Measurements from ENCODE around the gene ETV5. TPM values are rescaled to one million over a fixed set of nuclear protein-coding genes. Genes with fewer than 3 reads are reported as not detected.

Gene ETV5
- polyA plus RNA-seq, 2 of the 4 experiments (the other 2 are of a cell fraction) = 20.5 to 54.7 TPM

DNA sequence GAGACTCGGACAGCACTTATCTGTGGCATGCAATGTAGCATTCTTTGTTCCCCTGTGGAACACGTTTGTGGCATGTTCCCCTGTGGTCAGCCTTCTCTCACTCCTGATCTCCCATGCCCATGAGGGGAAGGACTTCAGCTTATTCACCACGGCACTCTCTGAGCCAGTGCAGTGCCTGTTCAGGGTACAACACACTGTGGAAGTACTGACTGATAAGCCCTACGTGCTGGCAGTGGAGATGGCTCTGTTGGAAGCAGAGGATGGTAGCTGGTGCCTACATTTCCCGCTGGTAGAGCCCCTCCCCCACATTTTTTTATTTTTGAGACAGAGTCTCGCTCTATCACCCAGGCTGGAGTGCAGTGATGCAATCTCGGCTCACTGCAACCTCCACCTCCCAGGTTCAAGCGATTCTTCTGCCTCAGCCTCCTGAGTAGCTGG lies 43.5 kb upstream of the ETV5 start:
- ATAC-seq (no peak), DNase-seq (ENCODE audit: low read depth in 1 of 2, low spot score in 1 of 2) (no peak), FAIRE-seq (no peak)
- no peak overlapping the region for H3K4me3 ChIP-seq
- H3K4me2 ChIP-seq = no peak overlapping the region
- ChIA-PET POLR2A (no interaction called here), CTCF (interaction anchor here (1.3 kb wide), 1 partner anchor 11 kb away, joined by 3 read pairs; no protein-coding TSS in a partner anchor)
- TF ChIP-seq NPAS2 (CRISPR knock-in tag; IDR thresholded peaks at IDR 0.05; ENCODE audit: borderline replicate concordance) (no peak), CBX8 (IDR thresholded peaks at IDR 0.05) (no peak), ZNF302 (CRISPR knock-in tag; IDR thresholded peaks at IDR 0.05) (no peak), FOSL2 (IDR thresholded peaks at IDR 0.05) (no peak), FOSL2 (CRISPR knock-in tag; IDR thresholded peaks at IDR 0.05) (no peak), RCOR1 (IDR thresholded peaks at IDR 0.05; ENCODE audit: low read depth, low read length) (no peak), HOXB5 (CRISPR knock-in tag; IDR thresholded peaks at IDR 0.05) (no peak), RFX5 (IDR thresholded peaks at IDR 0.05) (no peak), JUNB (IDR thresholded peaks at IDR 0.05) (no peak)
- TF ChIP-seq, protein P1, sequence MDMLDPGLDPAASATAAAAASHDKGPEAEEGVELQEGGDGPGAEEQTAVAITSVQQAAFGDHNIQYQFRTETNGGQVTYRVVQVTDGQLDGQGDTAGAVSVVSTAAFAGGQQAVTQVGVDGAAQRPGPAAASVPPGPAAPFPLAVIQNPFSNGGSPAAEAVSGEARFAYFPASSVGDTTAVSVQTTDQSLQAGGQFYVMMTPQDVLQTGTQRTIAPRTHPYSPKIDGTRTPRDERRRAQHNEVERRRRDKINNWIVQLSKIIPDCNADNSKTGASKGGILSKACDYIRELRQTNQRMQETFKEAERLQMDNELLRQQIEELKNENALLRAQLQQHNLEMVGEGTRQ (IDR thresholded peaks at IDR 0.05) = no peak
- H3K27ac ChIP-seq = no peak overlapping the region
- 89% methylated on average over 8 of the region's 8 CpGs for WGBS (ENCODE audit: missing lambda C conversion rate)
- H3K9me3 ChIP-seq = no peaks in the 10 kb centered on the region
- H3K4me1 ChIP-seq = no peaks in the 10 kb centered on the region

DNA sequence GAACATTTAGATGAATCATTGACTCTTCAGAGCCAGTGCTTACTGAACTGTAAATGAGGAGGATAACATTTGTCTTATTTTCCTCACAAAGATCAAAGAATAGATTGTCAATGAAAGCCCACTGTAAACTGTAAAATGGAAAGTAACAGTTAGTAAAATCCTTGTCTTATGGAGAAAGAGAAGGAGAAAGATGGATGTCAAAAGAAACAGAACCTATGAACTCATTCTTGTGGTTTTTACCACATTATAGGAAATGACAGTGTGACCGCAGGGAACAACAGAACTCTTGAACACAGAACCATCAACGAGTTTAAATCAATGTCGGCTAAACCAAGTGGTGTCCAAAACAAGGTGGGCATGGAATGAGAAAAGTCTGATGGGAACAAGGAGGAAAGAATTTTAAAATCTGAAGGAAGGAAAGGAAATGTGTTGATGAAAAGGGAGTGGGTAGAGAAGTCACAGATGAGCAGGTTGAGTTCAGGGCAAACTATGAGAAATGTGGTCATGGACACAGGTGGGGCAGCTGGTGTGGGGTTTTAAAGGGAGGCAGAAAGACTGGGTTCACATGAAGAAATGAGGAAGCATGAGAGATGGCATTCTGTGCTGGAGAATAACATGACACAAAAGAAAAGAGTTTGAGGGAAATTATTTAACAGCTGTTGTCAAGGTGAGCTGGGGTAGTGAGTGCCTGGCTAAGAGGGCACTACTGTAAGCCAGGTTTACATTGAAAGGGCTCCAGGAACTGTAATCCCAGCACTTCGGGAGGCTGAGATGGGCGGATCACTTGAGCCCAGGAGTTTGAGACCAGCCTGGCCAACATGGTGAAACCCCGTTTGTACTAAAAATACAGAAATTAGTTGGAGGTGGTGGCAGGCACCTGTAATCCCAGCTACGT lies 42.4 kb upstream of the ETV5 start:
- TF ChIP-seq HOXA7 (CRISPR knock-in tag; IDR thresholded peaks at IDR 0.05) (no peak), NR3C1 (IDR thresholded peaks at IDR 0.05) (no peak), BHLHE40 (IDR thresholded peaks at IDR 0.05; ENCODE audit: low read depth, low read length) (no peak), RNF2 (IDR thresholded peaks at IDR 0.05; ENCODE audit: borderline replicate concordance, low read depth) (no peak), ZSCAN20 (CRISPR knock-in tag; IDR thresholded peaks at IDR 0.05) (no peak), HOXB13 (CRISPR knock-in tag; IDR thresholded peaks at IDR 0.05; ENCODE audit: low read depth) (no peak), RCOR1 (IDR thresholded peaks at IDR 0.05; ENCODE audit: low read depth, low read length) (no peak), MYC (IDR thresholded peaks at IDR 0.05; ENCODE audit: borderline replicate concordance, low read length) (no peak), JUN (IDR thresholded peaks at IDR 0.05) (no peak)
- TF ChIP-seq, protein P2, sequence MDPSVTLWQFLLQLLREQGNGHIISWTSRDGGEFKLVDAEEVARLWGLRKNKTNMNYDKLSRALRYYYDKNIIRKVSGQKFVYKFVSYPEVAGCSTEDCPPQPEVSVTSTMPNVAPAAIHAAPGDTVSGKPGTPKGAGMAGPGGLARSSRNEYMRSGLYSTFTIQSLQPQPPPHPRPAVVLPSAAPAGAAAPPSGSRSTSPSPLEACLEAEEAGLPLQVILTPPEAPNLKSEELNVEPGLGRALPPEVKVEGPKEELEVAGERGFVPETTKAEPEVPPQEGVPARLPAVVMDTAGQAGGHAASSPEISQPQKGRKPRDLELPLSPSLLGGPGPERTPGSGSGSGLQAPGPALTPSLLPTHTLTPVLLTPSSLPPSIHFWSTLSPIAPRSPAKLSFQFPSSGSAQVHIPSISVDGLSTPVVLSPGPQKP (IDR thresholded peaks at IDR 0.05; ENCODE audit: low read depth, low read length) = no peak
- TF ChIP-seq, protein P3, sequence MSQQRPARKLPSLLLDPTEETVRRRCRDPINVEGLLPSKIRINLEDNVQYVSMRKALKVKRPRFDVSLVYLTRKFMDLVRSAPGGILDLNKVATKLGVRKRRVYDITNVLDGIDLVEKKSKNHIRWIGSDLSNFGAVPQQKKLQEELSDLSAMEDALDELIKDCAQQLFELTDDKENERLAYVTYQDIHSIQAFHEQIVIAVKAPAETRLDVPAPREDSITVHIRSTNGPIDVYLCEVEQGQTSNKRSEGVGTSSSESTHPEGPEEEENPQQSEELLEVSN (IDR thresholded peaks at IDR 0.05; ENCODE audit: borderline replicate concordance, low read depth) = no peak
- DNase-seq (ENCODE audit: low read depth in 1 of 2, low spot score in 1 of 2) (no peak), FAIRE-seq (no peak), ATAC-seq (no peak)
- H3K4me3 ChIP-seq = no peak overlapping the region
- no peaks in the 10 kb centered on the region for H3K9me3 ChIP-seq
- H3K4me1 ChIP-seq = no peaks in the 10 kb centered on the region
- POLR2A ChIA-PET = no interaction called here
- CTCF ChIA-PET = interaction anchor here (1.3 kb wide), 1 partner anchor 12 kb away, joined by 3 read pairs; no protein-coding TSS in a partner anchor
- WGBS (ENCODE audit: missing lambda C conversion rate) = 90% methylated on average over 7 of the region's 7 CpGs
- H3K4me2 ChIP-seq = no peak overlapping the region
- H3K27ac ChIP-seq = no peak overlapping the region

All from A549 (cell line).